MM.1S (cell line): ENCODE measurements around the gene MMS19.

ENCODE experiments used
- DNase-seq: peaks from one replicate; pipeline ENCODE4 v3.0.0-alpha.2; 2015
- H2AFZ ChIP-seq: fragments of 300-600 bp; sonication (generic); 2 replicates; pipeline ENCODE4 v1.6.0; 2016; ENCODE audit warnings: antibody characterized with exemption, low read length
- H3F3A ChIP-seq: fragments of 300-600 bp; sonication (generic); 2 replicates; pipeline ENCODE4 v1.6.1; 2016; ENCODE audit warnings: mild to moderate bottlenecking, antibody characterized with exemption, low read length, moderate library complexity, mixed read lengths; ENCODE audit not compliant: insufficient read depth
- H3K27ac ChIP-seq: fragments of 300-600 bp; sonication (generic); 2 replicates; pipeline ENCODE4 v1.5.1; 2016; ENCODE audit warnings: mild to moderate bottlenecking, low read length
- H3K27me3 ChIP-seq: fragments of 300-600 bp; sonication (generic); replicated peaks from 2 replicates; pipeline ENCODE4 v1.6.0; 2016; ENCODE audit warnings: low read length; ENCODE audit not compliant: insufficient read depth
- H3K36me3 ChIP-seq: fragments of 300-600 bp; sonication (generic); replicated peaks from 2 replicates; pipeline ENCODE4 v1.6.1; 2016; ENCODE audit warnings: mild to moderate bottlenecking, low read length, mixed read lengths; ENCODE audit not compliant: insufficient read depth
- H3K4me1 ChIP-seq: fragments of 300-600 bp; sonication (generic); 2 replicates; pipeline ENCODE4 v1.6.1; 2016; ENCODE audit warnings: low read length, mixed read lengths
- H3K4me2 ChIP-seq: fragments of 300-600 bp; sonication (generic); 2 replicates; pipeline ENCODE4 v1.6.0; 2016; ENCODE audit warnings: low read depth, low read length
- H3K4me3 ChIP-seq: fragments of 300-600 bp; sonication (generic); 2 replicates; pipeline ENCODE4 v1.5.1; 2016; ENCODE audit warnings: low read length, mixed read lengths
- H3K79me2 ChIP-seq: fragments of 300-600 bp; sonication (generic); 2 replicates; pipeline ENCODE4 v1.6.1; 2016; ENCODE audit warnings: mixed run types, low read length, mixed read lengths
- H3K9ac ChIP-seq: fragments of 300-600 bp; sonication (generic); 2 replicates; pipeline ENCODE4 v1.6.1; 2016; ENCODE audit warnings: low read length, mixed read lengths
- H3K9me2 ChIP-seq: fragments of 300-600 bp; sonication (generic); replicated peaks from 2 replicates; pipeline ENCODE4 v1.6.1; 2016; ENCODE audit warnings: mild to moderate bottlenecking, low read length, mixed read lengths; ENCODE audit not compliant: insufficient read depth
- H3K9me3 ChIP-seq: fragments of 300-600 bp; sonication (generic); replicated peaks from 2 replicates; pipeline ENCODE4 v1.6.1; 2016; ENCODE audit warnings: mild to moderate bottlenecking, low read length, mixed read lengths; ENCODE audit not compliant: insufficient read depth
- H4K20me1 ChIP-seq: fragments of 300-600 bp; sonication (generic); 2 replicates; pipeline ENCODE4 v1.6.1; 2016; ENCODE audit warnings: mild to moderate bottlenecking, low read length, moderate library complexity, mixed read lengths; ENCODE audit not compliant: insufficient read depth
- EZH2 ChIP-seq: fragments of 300-600 bp; sonication (generic); optimal IDR thresholded peaks from 2 replicates; pipeline ENCODE3; 2017; ENCODE audit warnings: low read depth, mild to moderate bottlenecking, antibody characterized with exemption, low read length, mixed read lengths
- EZH2phosphoT487 ChIP-seq: fragments of 300-600 bp; sonication (generic); IDR thresholded peaks from 2 replicates; pipeline ENCODE4 v1.6.1; 2018; ENCODE audit warnings: antibody characterized with exemption, low read length
- TF ChIP-seq, protein P1 (sequence below): fragments of 300-600 bp; sonication (generic); IDR thresholded peaks from 2 replicates; pipeline ENCODE4 v1.5.1; 2016; ENCODE audit warnings: antibody characterized with exemption, low read length, mixed read lengths

MMS19 gene

DNA sequence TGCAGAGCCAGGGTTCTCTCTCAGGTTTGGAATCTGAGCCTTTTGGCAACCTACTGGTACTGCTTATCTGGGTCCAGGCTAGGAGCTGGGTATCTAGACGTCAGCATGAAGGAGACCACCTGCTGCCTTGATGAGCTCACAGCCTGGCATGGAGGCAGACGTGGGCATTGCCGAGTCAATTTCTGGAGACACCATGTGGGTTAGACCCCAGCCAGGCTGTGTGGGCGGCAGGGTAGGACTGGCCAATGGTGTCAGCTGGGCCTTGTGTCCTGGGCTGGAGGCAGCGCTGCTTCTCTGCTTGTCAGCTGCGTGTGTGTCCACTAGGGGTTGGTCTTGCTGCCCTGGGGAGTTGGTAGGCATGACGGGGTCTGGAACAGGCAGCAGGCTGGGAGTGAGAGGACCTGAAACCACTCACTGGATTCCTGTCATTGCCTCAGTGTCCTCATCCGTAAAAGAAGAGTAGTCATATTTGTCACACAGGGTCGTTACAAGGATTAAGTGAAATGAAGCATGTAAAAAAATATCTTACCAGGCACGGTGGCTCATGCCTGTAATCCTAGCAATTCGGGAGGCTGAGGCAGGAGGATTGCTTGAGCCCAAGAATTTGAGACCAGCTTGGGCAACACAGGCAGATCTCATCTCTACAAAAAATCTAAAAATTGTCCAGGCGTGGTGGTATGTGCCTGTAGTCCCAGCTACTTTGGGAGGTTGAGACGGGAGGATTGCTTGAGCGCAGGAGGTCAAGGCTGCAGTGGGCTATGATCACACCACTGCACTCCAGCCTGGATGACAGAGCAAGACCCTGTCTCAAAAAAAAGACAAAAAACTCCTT lies 42.7 kb upstream of the MMS19 start:
- Histone ChIP-seq H3K79me2 (no peaks in the 10 kb centered on the region), H3F3A (no peaks in the 10 kb centered on the region), H3K9me3 (no peaks in the 10 kb centered on the region), H3K9ac (no peak overlapping the region), H2AFZ (no peak overlapping the region), H3K9me2 (no peaks in the 10 kb centered on the region), H3K27me3 (no peaks in the 10 kb centered on the region), H3K27ac (no peak overlapping the region), H3K36me3 (no peaks in the 10 kb centered on the region), H3K4me3 (no peak overlapping the region), H3K4me1 (no peaks in the 10 kb centered on the region), H4K20me1 (no peaks in the 10 kb centered on the region), H3K4me2 (no peak overlapping the region)
- no peak for DNase-seq
- no peak for TF ChIP-seq EZH2phosphoT487
- no peak for TF ChIP-seq EZH2

DNA sequence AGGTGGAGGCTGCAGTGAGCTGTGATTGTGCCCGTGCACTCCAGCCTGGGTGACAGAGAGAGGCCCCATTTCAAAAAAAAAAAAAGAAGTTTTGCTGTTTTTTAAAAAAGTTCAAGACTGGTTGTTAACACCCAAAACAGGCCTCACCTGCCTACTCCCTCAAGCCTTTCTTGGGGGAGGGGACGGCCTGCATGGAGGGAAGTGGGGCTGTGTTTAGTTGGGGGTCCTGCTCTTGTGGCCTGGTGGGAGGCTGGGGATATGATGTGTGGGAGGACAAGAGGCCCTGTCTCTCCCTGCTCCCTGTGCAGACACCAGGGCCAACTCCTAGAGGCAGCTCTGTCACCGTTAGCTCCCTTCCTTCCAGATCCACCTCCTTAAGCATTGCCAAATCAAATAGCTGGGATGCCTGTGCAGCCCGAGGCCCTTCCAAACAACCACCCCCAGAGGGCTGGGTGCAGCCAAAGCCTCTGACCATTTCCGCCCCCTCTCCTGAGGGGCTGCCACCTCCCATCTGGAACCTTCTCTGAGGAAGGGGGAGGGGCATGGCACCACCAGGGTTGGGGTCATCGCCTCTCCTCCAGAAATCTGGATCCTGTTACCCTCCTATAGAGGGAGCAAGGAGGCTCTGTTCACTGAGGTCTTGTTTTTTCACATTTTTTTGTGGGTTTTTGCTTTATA lies 41.4 kb upstream of the MMS19 start:
- Histone ChIP-seq H3K79me2 (no peaks in the 10 kb centered on the region), H3K27ac (no peak overlapping the region), H3K4me2 (no peak overlapping the region), H3K9ac (no peak overlapping the region), H3F3A (no peaks in the 10 kb centered on the region), H3K27me3 (no peaks in the 10 kb centered on the region), H3K36me3 (no peaks in the 10 kb centered on the region), H3K4me3 (no peak overlapping the region), H4K20me1 (no peaks in the 10 kb centered on the region), H2AFZ (no peak overlapping the region), H3K9me2 (no peaks in the 10 kb centered on the region), H3K9me3 (no peaks in the 10 kb centered on the region), H3K4me1 (no peaks in the 10 kb centered on the region)
- TF ChIP-seq EZH2phosphoT487 (no peak), EZH2 (no peak)
- TF ChIP-seq, protein P1, sequence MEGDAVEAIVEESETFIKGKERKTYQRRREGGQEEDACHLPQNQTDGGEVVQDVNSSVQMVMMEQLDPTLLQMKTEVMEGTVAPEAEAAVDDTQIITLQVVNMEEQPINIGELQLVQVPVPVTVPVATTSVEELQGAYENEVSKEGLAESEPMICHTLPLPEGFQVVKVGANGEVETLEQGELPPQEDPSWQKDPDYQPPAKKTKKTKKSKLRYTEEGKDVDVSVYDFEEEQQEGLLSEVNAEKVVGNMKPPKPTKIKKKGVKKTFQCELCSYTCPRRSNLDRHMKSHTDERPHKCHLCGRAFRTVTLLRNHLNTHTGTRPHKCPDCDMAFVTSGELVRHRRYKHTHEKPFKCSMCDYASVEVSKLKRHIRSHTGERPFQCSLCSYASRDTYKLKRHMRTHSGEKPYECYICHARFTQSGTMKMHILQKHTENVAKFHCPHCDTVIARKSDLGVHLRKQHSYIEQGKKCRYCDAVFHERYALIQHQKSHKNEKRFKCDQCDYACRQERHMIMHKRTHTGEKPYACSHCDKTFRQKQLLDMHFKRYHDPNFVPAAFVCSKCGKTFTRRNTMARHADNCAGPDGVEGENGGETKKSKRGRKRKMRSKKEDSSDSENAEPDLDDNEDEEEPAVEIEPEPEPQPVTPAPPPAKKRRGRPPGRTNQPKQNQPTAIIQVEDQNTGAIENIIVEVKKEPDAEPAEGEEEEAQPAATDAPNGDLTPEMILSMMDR = no peak
- no peak for DNase-seq

DNA sequence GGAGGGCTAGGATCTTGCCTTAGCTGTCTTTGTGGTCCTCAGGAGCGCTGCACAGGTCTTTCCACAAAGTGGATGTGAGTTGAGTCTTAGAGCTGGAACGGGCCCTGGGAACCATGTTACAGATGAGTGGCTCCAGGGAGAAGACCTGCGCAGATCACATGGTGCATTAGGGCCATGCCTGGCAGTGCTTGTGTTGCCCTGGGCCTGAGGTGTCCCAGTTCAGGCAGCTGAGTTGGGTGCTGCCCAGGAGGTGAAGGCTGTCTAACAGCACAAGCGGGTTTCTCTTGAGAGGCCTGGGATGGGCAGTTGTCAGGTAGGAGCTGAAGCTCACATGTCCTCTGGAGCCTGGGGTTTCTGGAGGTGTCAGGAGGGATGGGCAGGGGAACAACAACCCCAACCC lies 40.6 kb upstream of the MMS19 start:
- no peak overlapping the region for H3K9ac ChIP-seq
- TF ChIP-seq, protein P1 = no peak
- no peak for TF ChIP-seq EZH2phosphoT487
- H2AFZ ChIP-seq = no peak overlapping the region
- H4K20me1 ChIP-seq = no peaks in the 10 kb centered on the region
- H3K4me1 ChIP-seq = no peaks in the 10 kb centered on the region
- no peaks in the 10 kb centered on the region for H3K9me3 ChIP-seq
- no peaks in the 10 kb centered on the region for H3K36me3 ChIP-seq
- no peak for DNase-seq
- H3F3A ChIP-seq = no peaks in the 10 kb centered on the region
- no peak overlapping the region for H3K27ac ChIP-seq
- H3K4me3 ChIP-seq = no peak overlapping the region
- H3K9me2 ChIP-seq = no peaks in the 10 kb centered on the region
- H3K79me2 ChIP-seq = no peaks in the 10 kb centered on the region
- no peaks in the 10 kb centered on the region for H3K27me3 ChIP-seq
- no peak overlapping the region for H3K4me2 ChIP-seq

DNA sequence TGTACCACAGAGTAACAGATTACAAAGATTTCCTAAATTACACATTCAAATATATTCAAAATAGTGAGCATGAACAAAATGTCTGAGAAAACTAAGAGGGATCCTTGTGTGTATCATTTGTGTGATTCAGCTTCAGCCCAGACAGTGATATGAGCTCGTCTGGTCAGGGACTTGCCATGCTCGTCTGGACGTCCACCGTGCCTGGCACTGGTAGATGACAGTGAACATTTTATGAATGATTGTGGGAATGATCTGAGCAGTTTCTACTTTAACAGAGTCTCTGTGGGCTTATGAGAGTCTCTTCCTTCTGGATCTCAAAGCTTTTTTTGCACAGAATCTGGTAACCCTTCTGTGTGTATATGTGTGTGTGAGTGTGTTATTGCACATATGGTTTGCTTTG lies 40.2 kb upstream of the MMS19 start:
- Histone ChIP-seq H2AFZ (no peak overlapping the region), H3K9me3 (no peaks in the 10 kb centered on the region), H3K9ac (no peak overlapping the region), H3K27ac (no peak overlapping the region), H3K4me3 (no peak overlapping the region), H3K4me1 (no peaks in the 10 kb centered on the region), H4K20me1 (no peaks in the 10 kb centered on the region), H3K36me3 (no peaks in the 10 kb centered on the region), H3K4me2 (no peak overlapping the region), H3K9me2 (no peaks in the 10 kb centered on the region), H3F3A (no peaks in the 10 kb centered on the region), H3K27me3 (no peaks in the 10 kb centered on the region), H3K79me2 (no peaks in the 10 kb centered on the region)
- no peak for DNase-seq
- TF ChIP-seq, protein P1 = no peak
- TF ChIP-seq EZH2 = no peak
- TF ChIP-seq EZH2phosphoT487 = no peak
